ENCODE results near the gene SERPINB8. TPM values are rescaled to one million over a fixed set of nuclear protein-coding genes. Genes with fewer than 3 reads are reported as not detected.

Gene SERPINB8
- total RNA-seq, 4 donors from 2014 or later, result 9.0 to 32.7 (median 20.2) TPM

- ATAC-seq (ENCODE audit: low FRiP score) (no peak), DNase-seq (ENCODE audit: low spot score) (peak; percentile 47)
- no peak for TF ChIP-seq CTCF (IDR thresholded peaks at IDR 0.05)
Measured at GRCh38 chr18:63994783-63995399, 25.0 kb downstream of the SERPINB8 start.

- ATAC-seq (ENCODE audit: low FRiP score) (no peak), DNase-seq (ENCODE audit: low spot score) (no peak)
- no peak for TF ChIP-seq CTCF (IDR thresholded peaks at IDR 0.05)
Measured at GRCh38 chr18:63997041-63997440, 27.2 kb downstream of the SERPINB8 start.

GRCh38 chr18:63997606-63998005 lies 27.7 kb downstream of the SERPINB8 start:
- TF ChIP-seq CTCF (IDR thresholded peaks at IDR 0.05), result no peak
- ATAC-seq (ENCODE audit: low FRiP score) (no peak), DNase-seq (ENCODE audit: low spot score) (no peak)

- DNase-seq (ENCODE audit: low spot score), result no peak
- no peak for TF ChIP-seq CTCF (IDR thresholded peaks at IDR 0.05)
Measured at GRCh38 chr18:63999871-64000270, 30.0 kb downstream of the SERPINB8 start.

GRCh38 chr18:64002581-64002980 lies 32.7 kb downstream of the SERPINB8 start:
- ATAC-seq (ENCODE audit: low FRiP score), result no peak
- no peak for DNase-seq (ENCODE audit: low spot score)
- no peak for TF ChIP-seq CTCF (IDR thresholded peaks at IDR 0.05)

More at GRCh38 chr18:63999871-64000270, 30.0 kb downstream of the SERPINB8 start:
- no peak for ATAC-seq (ENCODE audit: low FRiP score)

- TF ChIP-seq CTCF (IDR thresholded peaks at IDR 0.05), result no peak
- ATAC-seq (ENCODE audit: low FRiP score) (no peak), DNase-seq (ENCODE audit: low spot score) (no peak)
Measured at GRCh38 chr18:64009305-64009704, 39.4 kb downstream of the SERPINB8 start.

- DNase-seq (ENCODE audit: low spot score) (no peak), ATAC-seq (ENCODE audit: low FRiP score) (no peak)
- no peak for TF ChIP-seq CTCF (IDR thresholded peaks at IDR 0.05)
Measured at GRCh38 chr18:64011513-64011912, 41.6 kb downstream of the SERPINB8 start.
